ENCODE data around the gene C16orf74. TPM values are rescaled to one million over a fixed set of nuclear protein-coding genes. Genes with fewer than 3 reads are reported as not detected.

The C16orf74 gene
- total RNA-seq, 1 donor from 2014 or later: 3.1 TPM

DNA sequence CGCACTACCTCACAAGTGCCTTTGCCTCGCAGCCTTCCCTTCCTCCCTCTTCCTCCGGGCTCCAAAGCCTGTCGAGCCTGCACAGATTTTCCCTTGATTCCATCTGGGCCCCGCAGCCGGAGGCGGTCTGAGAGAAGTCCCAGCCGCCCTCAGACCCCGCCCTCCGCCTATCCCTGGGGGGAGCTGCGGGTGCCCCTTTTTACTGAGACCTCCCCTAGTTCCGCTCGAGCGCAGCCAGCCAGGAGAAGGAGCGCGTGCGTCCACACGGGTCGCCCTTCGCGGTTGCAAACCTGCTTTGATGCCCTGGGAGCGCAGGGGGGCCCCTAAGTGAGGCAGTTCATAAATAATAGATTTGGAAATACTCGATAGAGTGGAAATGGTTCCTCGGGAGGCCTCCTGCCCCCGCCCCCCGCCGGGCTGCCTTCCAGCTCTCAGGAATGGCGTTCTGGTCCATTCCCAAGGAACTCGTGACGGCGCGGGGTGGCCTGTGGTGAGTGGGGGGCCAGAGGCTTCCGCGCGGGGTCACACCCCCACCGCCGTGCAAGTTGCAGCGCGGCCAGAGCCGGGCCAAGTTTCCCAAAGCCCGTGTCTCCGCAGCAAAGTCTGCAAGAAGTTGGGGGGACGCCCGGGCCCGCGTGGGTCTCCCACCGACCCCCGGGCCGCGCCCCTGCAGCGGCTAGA lies 610 bp downstream of the C16orf74 start:
- DNase-seq (ENCODE audit: low spot score): no peak

DNA sequence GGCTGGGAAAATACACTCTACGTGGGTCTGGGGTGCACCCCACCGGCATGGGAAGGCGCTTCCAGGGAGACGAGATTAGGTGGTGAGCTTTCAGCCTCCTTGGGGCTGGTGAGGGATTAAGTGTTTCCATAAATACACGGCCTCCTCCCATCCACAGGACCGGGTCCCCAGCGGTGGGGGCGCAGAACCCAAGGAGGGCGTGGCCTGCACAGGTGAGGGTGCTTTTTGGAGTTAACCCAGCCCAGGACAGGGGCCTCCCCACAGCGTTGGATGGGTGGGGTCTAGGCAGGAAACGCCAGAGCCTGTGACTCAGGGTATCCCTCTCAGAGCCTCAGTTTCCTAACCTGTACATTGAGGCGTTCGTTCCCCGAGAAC lies 1.1 kb downstream of the C16orf74 start:
- no peak for DNase-seq (ENCODE audit: low spot score)

DNA sequence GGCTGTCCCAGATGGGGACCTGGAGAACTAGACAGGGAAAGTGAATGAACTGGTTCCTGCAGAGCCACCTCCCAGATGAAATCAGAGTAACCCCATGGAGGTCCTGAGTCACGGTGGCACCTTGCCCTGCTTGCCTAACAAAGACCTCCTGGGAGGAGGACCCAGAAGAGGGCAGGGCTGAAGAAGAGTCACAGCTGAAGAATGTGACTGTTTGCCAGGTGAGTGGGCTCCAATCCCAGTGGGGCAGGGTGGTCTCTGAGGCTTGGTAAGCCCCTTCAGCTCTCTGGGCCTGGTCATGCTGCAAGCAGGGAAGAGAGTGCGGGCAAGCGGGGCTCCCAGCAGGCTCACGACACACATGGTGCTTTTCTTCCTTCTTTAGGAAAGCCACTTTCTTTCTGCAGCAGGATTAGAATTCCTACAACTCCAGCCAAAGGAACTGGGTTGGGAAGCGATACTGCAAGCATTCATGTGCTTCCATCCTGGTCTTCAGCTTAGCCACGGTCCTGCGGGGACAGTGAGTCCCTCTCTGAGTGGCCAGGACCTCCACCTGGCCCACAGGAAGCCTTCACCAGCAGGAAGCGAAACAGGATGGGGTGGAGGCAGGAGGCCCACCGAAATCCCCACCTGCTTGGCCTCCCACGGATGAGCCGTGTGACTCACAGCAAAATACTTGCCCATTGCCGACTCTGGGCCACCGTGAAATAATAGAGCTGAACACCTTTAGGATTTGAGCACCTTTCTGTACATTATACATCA lies 4.3 kb downstream of the C16orf74 start:
- no peak for DNase-seq (ENCODE audit: low spot score)

DNA sequence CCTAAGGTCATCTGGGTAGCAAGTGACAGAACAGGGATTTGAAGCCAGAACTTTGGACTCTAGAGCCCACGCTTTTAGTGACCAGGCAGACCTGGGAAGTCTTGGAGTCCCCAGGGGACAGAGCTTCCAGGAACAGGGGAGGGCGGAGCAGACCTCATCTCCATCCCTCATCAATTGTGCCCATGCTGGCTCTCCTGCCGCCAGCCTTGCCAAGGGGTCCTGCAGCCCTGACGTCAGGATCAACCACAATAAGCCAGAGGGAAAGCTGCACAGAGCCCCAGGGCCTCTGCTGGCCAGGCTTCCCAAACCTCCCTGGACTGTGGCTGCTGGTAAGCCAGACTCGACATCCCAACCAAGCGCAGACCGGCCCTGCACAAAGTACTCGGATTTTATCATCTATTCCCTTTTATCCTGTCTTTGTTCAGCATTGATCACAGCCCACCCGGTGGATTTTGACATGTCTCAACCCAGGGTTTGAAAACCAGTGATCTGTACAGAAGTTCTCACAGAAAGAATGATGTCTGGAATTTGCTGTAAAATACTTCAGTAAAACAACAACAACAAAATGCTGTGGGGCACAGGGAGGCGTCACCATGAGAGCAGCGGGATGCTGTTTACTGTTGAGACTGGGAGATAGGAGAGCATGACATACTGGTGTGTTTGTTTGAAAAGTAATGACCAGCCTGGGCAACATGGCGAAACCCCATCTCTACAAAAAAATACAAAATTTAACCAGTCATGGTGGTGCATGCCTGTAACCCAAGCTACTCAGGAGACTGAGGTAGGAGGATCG lies 11.8 kb downstream of the C16orf74 start:
- DNase-seq (ENCODE audit: low spot score): no peak

DNA sequence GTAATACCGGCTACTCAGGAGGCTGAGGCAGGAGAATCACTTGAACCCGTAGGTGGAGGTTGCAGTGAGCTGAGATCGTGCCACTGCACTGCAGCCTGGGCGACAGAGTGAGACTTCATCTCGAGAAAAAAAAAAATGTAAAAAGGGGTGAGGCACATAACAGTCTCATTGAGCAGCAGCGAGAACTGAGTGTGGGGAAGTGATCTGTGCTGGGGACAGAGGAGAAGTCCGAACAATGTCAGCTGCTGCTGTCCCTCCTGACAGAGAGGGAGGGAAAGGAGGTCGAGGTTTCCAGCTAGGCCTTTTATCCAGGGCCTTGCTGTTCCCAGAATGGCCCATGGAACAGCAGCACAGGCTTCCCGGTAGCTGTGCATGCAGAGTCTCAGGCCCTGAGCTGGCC lies 14.0 kb downstream of the C16orf74 start:
- no peak for DNase-seq (ENCODE audit: low spot score)

DNA sequence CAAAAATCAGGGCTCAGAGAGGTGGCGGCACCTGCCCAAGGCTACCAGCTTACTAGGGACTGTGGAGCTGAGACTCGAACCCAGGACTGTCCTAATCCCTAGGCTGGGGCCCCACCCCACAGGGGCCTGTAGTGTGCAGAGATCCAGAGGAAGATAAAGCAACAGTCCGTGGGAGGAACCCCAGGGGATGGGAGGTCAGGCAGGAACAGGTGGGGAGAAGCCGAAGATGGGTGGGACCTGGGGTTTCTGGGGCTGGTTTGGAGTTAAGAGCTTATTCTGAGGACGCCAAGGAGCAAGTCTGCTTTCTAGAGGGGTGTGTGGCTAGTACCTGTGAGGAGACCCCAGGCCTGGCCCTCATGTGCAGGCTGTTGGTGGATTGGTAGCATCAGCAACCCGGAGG lies 14.9 kb downstream of the C16orf74 start:
- no peak for DNase-seq (ENCODE audit: low spot score)

DNA sequence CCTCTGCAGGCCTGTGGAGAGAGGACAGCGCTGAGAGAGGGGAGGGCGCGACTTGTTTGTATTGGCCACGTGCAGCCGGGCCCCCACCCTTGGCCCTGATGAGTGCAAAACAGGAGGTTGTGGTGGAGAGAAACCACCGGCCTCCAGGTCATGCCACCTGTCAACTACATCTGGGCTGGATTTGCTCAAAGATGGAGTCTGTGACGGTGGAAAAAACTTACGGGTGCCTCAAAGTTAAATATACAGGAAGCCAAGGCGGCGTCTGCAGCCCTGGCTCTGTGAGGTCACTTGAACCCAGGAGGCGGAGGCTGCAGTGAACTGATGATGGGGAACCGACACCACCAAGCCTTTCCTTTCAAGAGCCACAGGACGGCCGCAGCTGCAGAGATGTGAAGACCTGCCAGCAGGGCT lies 15.7 kb downstream of the C16orf74 start:
- no peak for DNase-seq (ENCODE audit: low spot score)

DNA sequence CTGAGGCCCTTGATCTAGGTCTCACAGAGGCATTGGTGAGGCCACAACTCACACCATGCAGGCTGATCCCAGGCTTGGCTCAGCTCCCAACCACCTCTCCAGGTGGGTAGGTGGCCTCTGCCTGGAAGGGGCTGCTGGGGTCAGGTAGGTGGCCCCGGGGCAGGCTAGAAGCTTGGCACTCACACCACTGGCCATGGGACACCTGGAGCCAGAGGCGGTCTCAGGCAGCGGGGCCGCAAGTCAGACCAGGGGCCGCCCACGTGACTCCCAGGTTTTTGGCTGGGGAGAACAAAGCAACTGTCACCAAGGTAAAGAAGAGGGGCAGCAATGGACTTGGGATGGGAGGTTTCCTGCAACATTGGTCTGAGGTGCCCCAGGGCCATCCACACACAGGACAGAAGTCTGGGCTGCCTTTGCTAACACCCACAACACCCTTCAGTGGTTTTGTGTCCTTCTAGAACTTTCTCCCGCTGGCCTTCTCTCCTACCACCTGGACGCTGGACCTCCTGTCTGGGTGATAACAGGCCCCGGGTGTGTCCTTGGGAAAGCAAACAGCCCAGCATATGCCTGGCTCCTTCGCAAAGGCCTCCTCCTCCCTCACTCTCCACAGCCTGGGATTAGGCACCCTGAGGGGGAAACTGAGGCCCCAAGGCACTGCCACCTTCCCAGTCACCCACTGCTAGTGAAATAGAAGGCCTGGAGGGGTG lies 16.4 kb downstream of the C16orf74 start:
- DNase-seq (ENCODE audit: low spot score): no peak

DNA sequence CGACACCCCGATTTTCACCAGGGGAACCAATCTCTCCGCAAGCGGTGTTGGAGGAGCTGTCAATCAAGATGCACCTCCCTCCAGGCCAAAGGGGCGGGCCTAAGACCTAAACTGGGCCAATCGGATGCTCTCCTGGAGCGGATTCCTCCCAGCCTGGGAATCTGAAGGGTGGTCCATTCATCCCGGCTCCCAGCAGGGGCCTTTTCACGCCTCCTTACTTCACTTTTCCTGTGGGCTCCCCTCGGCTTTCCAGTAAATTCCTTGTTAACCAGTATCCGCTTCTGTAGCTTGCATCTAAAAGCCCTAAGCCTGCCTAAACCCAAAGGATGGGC lies 17.1 kb downstream of the C16orf74 start:
- no peak for DNase-seq (ENCODE audit: low spot score)

DNA sequence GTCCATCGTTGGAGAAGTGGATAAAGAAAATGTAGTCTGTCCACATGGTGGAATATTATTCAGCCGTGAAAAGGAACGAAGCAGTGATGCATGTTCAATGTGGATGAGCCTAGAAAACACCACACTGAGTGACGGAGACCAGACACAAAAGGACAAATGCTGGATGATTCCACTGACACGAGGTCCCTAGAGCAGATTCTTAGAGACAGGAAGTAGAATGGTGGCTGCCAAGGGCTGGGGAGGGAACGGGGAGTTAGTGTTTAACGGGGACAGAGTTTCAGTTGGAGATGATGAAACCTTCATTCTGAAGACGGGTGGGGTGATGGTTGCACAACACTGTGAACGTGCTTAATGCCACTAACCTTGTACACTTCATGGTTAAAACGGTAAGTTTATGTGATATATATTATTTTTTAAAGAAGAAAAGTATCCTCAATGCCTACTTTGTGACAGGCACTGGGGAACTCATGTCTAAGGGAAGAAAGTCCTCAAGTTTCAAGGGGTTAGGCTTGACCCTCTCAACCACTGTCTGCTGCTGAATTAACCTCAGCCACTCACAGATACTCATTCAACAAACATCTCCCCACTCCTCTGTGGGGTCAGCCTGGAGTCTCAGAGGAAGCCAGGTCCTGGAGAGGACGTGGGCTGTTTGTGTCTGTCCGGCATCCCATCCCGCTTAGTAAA lies 17.6 kb downstream of the C16orf74 start:
- DNase-seq (ENCODE audit: low spot score): no peak

DNA sequence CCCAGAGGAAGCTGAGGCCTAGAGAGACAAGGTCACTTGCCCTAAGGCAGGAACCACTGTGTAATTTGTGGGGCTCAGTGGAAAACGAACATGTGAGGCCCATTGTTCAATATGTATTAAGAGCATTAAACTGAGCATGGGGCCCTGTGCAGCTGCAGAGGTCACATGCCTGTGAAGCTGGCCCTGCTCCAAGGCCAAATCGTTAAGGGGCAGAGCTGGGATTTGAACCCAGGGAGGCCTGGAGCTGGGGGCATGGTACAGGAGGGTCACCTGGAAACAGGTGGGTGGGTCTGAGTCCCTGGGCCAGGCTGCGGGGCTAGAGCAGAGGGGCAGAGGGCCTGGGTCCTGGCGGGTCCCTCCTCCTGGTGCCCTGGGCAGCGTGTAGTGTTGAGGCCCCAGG lies 19.7 kb downstream of the C16orf74 start:
- no peak for DNase-seq (ENCODE audit: low spot score)

DNA sequence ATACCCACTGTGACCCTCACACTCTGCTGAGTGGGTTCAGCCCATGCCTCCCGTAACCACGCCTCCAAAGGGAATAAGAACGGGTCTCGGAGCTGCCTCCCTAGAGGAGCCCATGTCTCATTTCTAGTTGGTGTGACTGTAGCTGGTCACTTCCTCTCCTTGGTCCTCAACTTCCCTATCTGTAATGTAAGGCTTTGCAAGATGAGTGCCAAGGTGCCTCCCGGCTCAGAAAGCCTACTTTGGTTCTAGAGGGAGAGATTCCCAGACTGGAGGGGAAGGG lies 20.8 kb downstream of the C16orf74 start:
- no peak for DNase-seq (ENCODE audit: low spot score)

DNA sequence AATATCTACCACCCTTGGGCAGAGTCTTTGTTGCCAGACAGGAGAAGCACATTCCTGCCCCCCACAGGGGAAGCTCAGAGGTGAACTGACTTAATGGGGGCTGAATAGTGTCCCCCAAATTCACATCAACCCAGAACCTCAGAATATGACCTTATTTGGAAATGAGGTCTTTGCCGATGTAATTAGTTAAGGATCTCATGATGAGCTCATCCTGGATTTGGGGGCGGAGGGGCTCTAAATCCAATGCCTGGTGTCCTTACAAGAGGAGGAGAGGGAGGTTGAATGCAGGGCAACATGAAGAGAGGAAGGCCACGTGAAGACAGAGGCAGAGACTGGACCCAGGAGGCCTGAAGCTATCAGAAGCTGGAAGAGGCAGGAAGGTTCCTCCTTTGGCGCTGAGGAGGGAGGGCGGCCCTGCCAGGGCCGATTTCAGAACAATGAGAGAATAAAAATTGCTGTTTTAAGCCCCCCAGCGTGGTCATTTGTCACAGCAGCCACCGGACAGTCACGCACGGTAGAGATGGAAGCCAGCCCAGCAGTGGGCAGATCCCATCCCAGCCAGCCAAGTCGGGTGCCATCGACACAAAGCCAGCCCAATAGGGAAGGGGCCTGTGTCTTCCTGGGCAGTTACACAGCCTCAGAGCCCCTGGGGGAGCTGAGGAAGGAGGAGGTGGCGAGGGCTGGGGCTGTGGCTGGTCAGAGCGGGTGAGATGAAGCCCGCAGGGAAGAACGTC lies 21.3 kb downstream of the C16orf74 start:
- DNase-seq (ENCODE audit: low spot score): no peak

DNA sequence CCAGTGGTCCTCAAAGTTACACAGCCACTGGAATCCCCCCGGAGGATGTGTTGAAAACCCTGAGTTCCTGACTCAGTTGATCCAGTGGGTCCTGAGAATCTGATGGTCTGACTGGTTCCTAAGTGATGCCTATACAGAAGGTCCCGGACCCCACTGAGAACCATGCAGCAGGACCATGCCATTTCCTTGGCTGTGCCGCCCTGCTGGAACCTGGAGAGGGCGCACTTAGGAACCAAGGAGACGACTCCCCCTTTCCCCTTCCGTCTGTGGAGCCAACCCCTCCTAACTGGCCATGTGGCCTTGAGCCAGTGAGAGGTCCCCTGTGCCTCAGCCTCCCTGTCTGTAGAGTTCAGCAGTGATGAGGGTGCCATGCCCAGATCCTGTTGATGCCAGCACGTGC lies 22.0 kb downstream of the C16orf74 start:
- DNase-seq (ENCODE audit: low spot score): no peak

DNA sequence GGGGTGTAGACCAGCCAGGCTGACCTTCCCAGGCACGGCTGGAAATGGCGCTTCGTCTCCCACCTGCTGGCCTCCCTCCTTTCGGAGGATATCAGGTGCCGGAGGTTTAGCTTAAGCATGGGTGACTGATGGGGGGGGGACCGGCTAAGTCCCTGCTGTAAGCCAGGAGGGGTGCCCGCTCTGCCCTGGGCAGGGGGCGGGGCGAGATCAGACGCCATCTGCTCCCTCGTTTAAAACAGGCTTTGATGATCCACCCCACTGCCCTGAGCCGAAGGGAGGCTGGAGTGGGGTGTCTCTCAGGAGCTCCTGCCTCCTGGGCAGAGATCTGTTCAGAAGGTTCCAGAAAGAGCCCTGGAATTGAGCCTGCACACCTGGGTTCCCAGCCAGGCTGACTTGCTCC lies 26.0 kb downstream of the C16orf74 start:
- no peak for DNase-seq (ENCODE audit: low spot score)

DNA sequence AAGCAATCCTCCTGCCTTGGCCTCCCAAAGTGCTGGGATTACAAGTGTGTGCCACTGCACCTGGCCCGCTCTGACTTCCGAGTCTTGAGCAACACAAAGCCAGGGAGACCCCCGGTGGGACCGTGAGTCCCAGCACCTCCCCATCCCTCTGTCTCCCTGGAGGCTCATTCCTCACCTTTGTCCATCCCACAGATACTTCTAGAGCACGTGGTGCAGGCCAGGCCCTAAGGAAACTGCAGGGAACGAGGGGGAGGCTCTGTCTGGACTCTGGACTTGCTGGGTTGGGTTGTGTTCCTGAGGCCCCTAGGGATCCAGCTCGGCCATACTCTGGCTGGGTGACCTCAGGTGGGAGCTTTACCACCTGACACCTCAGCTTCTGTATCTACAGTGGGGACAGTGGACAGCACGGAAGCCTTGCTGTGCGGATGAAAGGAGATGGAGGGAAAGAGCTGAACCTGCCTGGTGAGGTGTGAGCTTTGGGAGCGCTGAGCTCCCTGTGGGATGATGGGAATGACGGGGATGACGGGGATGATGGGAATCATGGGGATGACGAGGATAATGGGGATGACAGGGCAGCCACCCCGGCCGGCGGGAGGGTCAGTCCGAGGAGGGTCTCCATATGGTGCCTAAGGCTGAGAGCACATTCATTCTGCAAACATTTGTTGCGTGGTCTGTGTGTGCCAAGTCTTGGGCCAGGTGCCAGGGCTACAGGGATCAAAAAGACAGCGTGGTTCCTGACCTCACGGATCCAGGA lies 26.6 kb downstream of the C16orf74 start:
- DNase-seq (ENCODE audit: low spot score): no peak

DNA sequence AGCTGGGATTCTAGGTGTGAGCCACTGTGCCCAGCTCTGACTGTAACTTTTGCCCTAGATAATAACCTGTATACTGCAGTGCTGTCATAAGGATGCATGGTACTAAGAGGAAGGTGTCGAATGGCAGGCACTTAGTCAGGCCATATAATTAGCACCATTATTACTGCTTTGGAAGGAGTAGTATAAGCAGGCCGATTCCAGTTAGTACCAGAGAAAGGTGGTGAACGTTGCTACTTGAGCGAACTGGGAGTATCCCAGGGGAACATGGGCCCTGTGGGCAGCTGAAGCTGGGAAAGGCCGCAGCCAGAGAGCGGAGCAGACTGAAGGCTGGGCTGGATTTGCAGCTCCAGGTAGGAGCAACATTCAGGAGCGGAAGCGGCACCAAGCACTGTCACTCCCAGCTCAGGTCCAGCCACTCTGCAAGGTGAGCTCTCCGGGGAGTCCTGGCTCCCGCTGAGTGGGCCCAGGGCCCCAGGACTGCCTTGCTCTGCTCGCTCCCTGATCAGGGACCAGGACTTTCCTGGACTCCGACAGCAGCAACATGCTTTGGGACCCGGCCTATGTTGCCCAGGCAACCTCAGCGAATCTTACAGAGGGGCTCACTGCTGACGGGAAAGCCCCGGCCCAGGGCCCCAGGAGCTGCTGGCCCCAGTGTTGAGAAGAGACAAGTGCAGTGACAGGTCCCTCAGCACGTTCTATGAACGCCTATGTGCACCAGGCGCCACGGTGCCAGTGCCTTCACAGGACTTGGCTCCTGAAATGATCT lies 28.6 kb downstream of the C16orf74 start:
- DNase-seq (ENCODE audit: low spot score): no peak

DNA sequence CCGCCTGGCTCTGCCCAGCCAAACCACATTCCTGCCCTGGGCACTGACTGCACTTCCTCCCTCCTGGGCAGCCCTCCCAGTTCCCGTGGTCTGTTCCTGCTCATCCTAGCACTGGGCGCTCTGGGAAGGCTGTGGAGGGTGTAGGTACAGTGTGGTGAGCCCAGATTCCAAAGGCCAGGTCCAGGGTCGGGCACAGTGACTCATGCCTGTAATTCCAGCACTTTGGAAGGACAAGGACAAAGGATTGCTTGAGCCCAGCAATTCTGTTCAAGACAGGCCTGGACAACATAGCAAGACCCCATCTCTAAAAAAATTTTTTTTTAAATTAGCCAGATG lies 30.6 kb downstream of the C16orf74 start:
- no peak for DNase-seq (ENCODE audit: low spot score)

DNA sequence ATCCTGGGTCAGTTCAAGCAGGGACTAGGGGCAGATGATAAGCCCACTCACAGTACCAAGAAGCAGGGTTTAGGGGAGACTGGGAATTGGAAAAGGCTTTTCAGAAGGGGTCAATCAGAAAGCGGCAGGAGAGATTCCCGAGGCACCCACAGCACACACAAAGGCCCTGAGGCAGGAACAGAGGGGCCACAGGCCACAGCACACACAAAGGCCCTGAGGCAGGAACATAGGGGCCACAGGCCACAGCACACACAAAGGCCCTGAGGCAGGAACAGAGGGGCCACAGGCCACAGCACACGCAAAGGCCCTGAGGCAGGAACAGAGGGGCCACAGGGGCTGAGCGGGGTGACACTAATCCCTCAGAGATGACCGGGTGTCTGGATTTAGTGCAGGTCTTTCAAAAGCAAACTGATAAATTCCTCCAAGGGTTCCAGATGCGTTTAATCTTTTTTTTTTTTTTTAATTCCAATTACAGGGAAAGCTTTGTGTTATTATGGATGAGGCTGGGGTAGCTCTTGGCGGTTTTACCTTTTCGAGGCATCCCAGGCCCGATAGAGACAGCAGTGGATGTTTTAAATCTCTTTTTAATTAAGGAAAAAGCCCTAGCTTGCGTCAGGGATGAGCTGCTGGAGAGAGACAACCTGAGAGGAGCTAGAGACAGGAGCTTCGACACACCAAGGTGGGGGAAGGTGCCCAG lies 31.1 kb downstream of the C16orf74 start:
- DNase-seq (ENCODE audit: low spot score): no peak

All from mesenteric fat pad (tissue), 1 donor.